ENCODE results near the gene CFTR.
A peak's percentile ranks its signal among the peaks of the same experiment; 100 is the strongest.

The CFTR gene

GRCh38 chr7:117656806-117657205, 177.0 kb downstream of the CFTR start:
- DNase-seq: no peak

GRCh38 chr7:117659531-117660011, 179.7 kb downstream of the CFTR start:
- no peak for DNase-seq

- no peak for DNase-seq
Measured at GRCh38 chr7:117661328-117661727, 181.5 kb downstream of the CFTR start.

GRCh38 chr7:117664047-117664446, 184.2 kb downstream of the CFTR start:
- DNase-seq: no peak

GRCh38 chr7:117665368-117665767, 185.5 kb downstream of the CFTR start:
- DNase-seq: no peak

- DNase-seq: peak in 1 of 2 experiments; percentile 32
Measured at GRCh38 chr7:117666031-117666430, 186.2 kb downstream of the CFTR start.

- no peak for DNase-seq
Measured at GRCh38 chr7:117666689-117667088, 186.9 kb downstream of the CFTR start.

- DNase-seq: no peak
Measured at GRCh38 chr7:117667456-117667855, 187.6 kb downstream of the CFTR start.

- no peak for DNase-seq
Measured at GRCh38 chr7:117669818-117670217, 190.0 kb downstream of the CFTR start.

- DNase-seq: no peak
Measured at GRCh38 chr7:117672453-117672852, 192.6 kb downstream of the CFTR start.

GRCh38 chr7:117673367-117673766, 193.5 kb downstream of the CFTR start:
- DNase-seq: no peak

GRCh38 chr7:117673839-117674238, 194.0 kb downstream of the CFTR start:
- peak in 1 of 2 experiments; percentile 22 for DNase-seq

GRCh38 chr7:117674617-117675016, 194.8 kb downstream of the CFTR start:
- DNase-seq: no peak

- DNase-seq: no peak
Measured at GRCh38 chr7:117675497-117676435, 195.9 kb downstream of the CFTR start.

GRCh38 chr7:117679120-117679519, 199.3 kb downstream of the CFTR start:
- DNase-seq: no peak

- peak in 1 of 2 experiments; percentile 3 for DNase-seq
Measured at GRCh38 chr7:117682681-117683385, 203.0 kb downstream of the CFTR start.

GRCh38 chr7:117683430-117684175, 203.8 kb downstream of the CFTR start:
- DNase-seq: no peak

GRCh38 chr7:117685795-117686194, 206.0 kb downstream of the CFTR start:
- DNase-seq: no peak

GRCh38 chr7:117686311-117686935, 206.6 kb downstream of the CFTR start:
- no peak for DNase-seq

GRCh38 chr7:117688126-117688525, 208.3 kb downstream of the CFTR start:
- no peak for DNase-seq

GRCh38 chr7:117689406-117689805, 209.6 kb downstream of the CFTR start:
- DNase-seq: no peak

GRCh38 chr7:117690147-117690546, 210.3 kb downstream of the CFTR start:
- no peak for DNase-seq

GRCh38 chr7:117692338-117692737, 212.5 kb downstream of the CFTR start:
- no peak for DNase-seq
